ENCODE results near the gene ZNRF3.
"Not testable (repeated sequence)": the region's sequence is repeated elsewhere in the genome, so short reads cannot be mapped to it uniquely, and the experiment has no call there.

The ZNRF3 gene

GRCh38 chr22:28986366-28986765 is 103.0 kb downstream of the ZNRF3 start:
- DNase-seq = no peak

DNA sequence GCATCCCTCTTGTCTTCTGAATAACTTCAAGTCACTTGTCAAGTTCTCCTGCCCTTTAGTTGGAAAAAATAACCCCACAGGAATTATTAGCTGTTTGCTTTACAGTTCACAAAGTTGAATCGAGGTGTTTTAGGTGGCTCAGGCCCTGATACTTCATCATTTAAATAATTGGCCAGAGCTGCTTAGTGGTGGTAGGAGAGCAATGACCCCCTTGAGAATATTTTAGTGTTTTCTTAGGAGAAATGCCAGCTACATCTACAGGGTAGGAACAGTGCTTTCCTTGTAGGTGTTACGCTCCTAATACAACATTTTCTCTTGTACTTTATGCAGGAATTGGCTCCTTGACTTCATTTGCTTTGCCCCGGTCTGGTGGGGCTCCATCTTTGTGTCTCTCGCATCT is 105.1 kb downstream of the ZNRF3 start:
- no peak for DNase-seq

- DNase-seq = no peak
These were observed 105.7 kb downstream of the ZNRF3 start for GRCh38 chr22:28989035-28989464.

GRCh38 chr22:28989484-28989883 is 106.1 kb downstream of the ZNRF3 start:
- no peak for DNase-seq

- DNase-seq = no peak
These were observed 106.5 kb downstream of the ZNRF3 start for GRCh38 chr22:28989912-28990311.

- DNase-seq = no peak
These were observed 109.4 kb downstream of the ZNRF3 start for GRCh38 chr22:28992565-28993356.

- DNase-seq = no peak
These were observed 111.2 kb downstream of the ZNRF3 start for GRCh38 chr22:28994522-28994921.

GRCh38 chr22:28995551-28995950 is 112.2 kb downstream of the ZNRF3 start:
- DNase-seq = no peak

- DNase-seq = no peak
These were observed 114.0 kb downstream of the ZNRF3 start for GRCh38 chr22:28997342-28997741.

- DNase-seq = no peak
These were observed 115.3 kb downstream of the ZNRF3 start for GRCh38 chr22:28998681-28999080.

DNA sequence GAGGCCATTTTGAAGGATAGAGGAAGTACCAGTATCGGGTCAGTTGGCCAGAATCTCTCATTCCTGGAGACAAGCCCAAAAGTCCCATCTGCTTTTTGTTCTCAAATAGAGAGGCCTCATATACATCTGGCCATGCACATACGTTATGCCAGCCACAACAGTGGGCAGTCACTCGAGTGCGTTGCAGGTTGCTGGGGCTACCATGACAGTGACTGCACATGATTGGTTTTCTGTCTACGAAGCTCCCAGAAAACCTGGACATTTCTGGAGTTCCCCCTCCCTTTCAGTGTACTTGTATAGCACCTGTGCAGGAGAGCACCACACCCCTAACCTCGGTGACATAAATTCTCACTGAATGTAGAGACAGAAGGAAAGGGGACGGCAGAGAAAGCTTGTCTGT is 116.1 kb downstream of the ZNRF3 start:
- DNase-seq = no peak

DNA sequence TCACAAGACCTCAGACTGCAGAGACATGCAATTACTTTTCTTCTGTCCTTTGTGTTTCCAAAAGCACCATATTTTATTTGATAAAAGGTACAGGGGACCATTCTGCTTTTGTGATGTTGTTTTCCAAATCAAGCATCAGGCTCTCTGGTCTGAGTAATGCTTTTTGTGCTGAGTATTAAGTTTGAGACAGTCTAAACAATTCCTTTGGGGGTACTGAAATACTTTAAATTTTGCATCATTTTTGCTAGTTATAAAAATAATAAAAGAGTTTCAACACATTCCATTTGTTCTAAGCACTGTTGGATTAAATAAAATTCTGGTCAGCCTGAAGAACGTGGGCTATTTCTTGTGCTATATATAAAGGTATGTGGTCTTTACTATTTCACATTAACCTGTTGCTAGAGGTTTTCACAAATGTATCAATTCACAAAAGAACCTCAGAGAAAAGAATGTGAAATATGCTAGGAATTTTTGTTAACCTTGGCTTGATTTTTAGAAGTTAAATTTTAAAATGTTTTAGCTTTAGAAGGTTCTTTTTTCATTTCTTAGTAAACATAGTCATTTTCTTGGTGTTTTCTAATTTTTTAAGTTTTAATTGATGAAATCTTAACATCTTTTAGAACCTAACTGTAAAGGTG is 116.7 kb downstream of the ZNRF3 start:
- no peak for DNase-seq

DNA sequence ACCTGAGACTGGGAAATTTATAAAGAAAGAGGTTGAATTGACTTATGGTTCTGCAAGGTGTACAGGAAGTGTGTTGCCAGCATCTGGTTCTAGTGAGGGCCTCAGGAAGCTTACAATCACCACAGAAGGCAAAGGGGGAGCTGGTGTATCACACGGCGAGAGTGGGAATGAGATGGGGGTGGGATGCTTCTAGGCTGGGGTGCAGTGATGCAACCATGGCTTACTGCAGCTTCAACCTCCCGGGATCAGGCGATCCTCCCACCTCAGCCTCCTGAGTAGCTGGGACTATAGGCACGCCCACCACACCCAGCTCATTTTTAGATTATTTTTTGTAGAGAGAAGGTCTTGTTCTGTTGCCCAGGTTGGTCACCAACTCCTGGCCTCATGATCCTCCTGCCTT is 117.3 kb downstream of the ZNRF3 start:
- DNase-seq = no peak

- DNase-seq = no peak
These were observed 119.2 kb downstream of the ZNRF3 start for GRCh38 chr22:29002603-29003002.

DNA sequence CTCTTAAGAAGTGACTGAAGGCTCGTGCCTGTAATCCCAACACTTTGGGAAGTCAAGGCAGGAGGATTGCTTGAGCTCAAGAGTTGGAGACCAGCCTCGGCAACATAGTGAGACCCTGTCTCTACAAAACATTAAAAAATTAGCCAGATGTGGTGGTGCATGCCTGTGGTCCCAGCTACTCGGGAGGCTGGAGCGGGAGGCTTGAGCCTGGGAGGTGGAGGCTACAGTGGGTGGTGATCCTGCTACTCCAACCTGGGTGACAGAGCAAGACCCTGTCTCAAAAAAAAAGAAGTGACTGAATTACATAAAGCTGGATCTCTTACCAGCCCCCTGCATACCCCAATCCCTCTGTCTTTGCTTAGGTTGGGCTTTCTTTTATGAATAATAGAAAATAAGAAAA is 120.2 kb downstream of the ZNRF3 start:
- DNase-seq = no peak

GRCh38 chr22:29003975-29004646 is 120.7 kb downstream of the ZNRF3 start:
- no peak for DNase-seq

DNA sequence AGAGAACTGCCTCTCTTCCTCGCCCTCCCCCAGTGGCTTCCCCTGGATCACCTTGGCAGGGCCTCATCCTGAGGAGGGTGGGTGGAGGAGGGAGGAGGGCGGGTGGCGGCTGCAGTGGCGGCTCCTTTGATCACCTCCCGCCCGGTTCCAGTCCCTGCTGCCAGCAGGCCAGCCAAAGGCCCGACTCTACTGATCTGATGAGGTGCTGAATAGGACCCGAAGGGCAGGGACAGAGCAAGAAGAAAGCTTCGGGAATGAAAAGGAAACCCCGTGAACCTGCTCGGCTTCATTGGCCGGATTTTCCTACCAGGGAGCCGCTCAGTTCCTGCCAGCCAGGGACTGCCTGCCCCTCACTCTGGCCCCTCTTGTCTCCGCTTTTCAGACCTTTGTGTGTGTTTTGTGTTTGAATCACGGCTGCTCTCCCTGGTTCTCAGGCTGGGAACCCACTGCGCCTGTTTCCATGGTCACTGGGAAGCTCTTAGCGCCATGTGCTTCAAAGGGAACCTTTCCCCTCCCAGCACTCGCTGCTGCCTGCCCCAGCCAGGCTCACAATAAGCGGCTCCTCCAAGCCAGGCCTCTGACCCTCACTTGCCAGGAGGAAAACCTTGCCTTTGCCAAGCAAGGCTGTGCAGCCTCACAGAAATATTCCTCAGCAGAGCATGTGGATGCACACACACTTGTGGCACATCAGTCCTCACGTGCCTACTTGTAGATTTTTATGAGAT is 121.4 kb downstream of the ZNRF3 start:
- DNase-seq = no peak

GRCh38 chr22:29005754-29006153 is 122.4 kb downstream of the ZNRF3 start:
- DNase-seq = not testable (repeated sequence)

DNA sequence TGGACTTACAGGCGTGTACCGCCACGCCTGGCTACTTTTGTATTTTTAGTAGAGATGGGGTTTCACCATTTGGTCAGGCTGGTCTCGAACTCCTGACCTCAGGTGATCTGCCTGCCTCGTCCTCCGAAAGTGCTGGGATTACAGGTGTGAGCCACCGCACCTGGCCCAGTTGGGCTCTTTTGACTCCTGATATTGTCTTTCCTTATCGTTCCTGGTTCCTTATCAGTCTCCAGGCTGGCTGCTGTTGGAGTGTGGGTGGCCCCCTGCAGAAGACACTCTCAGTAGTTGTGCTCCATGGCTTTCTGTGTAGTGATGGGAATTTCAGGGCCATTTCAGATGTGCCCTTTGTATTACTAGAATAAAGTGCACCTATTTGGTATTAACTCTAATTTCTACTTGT is 123.0 kb downstream of the ZNRF3 start:
- no peak for DNase-seq

DNA sequence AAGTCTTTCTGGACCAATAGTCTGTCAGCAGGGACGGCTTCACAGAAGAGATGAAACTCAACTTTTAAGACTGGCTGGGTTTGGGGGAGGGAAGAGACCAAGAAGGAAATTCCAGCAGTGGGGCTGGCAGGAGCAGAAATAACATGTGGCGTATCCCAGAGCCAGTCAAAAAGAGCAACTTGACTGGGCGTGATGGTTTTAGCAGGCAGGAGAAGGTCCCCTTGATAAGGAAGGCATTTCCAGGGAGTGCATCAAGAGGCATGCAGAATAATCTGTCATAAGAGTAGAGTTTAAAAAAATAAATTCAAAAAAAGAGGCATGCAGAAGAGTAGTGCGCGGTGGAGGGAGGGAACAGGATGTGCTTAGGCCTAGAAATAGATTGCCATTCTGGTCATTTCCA is 125.8 kb downstream of the ZNRF3 start:
- no peak for DNase-seq

GRCh38 chr22:29011240-29012100 is 128.1 kb downstream of the ZNRF3 start:
- no peak for DNase-seq

DNA sequence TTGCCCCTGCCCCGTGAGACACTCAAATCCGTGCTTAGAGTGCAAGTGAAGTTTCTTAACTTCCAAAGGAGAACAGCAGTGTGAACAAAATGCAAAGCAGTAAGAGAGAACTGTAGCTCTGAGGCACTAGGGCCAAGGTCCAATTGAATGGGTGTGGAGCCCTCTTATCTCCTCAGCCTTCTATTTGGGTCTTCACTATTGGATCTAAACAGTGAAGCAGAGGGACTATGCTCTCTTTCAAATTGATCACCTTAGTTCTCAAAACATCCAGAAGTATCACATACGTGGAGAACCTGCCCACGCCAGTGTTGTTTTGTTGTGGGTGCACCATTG is 128.7 kb downstream of the ZNRF3 start:
- no peak for DNase-seq

DNA sequence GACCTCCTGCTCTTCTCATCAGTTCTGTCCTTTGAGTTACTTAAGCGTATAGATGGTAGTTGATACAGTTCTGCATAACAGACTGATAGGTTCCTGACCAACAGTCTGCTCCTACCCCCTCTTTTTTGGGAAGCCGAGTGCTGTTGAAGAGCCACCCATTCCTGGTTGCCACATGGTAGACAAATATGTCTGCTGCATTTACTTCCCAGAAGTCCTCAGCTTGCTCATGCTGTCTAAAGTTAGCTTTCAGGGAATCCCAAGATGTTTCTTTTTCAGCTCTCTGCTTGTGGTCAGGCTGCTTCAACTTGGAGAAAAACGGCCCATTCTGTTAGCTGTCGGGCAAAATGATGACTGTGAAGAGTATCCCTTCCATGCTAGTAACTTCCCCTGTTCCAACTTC is 129.6 kb downstream of the ZNRF3 start:
- DNase-seq = no peak
